GM12892 (cell line): ENCODE data around the gene PBX1.

Experiments
- POLR2A ChIP-seq: IDR thresholded peaks from 2 replicates; pipeline ENCODE4 v1.6.1; 2011; ENCODE audit warnings: low read depth, low read length, control low read depth
- POLR2AphosphoS5 ChIP-seq: IDR thresholded peaks from 2 replicates; pipeline ENCODE4 v1.6.1; 2011; ENCODE audit warnings: low read depth, low read length, control low read depth

DNA sequence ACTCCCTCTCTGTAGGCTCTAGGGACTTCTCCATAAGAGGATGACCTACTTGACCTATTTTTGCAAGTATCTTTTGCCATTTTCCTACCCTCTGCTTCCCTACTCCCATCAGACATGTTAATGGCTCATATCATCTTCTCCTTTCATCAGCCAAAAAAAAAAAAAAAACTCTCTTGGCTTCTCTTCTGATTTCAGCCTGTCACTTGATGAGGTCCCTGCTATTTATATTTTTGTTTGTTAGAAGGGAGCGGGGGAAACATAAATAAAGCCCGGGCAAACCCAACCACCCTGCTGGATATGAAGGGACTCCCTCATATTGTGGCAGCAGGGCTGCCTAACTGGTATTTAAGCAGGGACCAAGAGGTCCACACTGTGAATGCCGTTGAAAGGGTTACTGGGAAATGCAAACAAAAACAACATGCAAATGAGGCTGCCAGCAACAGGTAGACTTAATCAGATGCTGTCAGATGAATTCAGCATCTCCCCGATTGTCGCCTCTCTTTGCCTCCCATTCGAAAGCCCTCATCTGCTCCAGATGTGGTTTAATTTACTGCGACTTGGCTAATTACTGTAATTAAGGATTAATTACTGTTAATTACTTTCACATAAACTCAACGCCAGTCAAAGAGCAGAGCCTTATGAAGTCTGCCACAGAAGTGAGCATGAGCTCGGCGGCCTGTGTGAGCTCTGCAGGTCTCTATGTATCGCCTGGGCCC, 172.3 kb downstream of the PBX1 start:
- TF ChIP-seq POLR2A (no peak), POLR2AphosphoS5 (no peak)
